ENCODE data around the gene KRT3.

KRT3 gene

DNA sequence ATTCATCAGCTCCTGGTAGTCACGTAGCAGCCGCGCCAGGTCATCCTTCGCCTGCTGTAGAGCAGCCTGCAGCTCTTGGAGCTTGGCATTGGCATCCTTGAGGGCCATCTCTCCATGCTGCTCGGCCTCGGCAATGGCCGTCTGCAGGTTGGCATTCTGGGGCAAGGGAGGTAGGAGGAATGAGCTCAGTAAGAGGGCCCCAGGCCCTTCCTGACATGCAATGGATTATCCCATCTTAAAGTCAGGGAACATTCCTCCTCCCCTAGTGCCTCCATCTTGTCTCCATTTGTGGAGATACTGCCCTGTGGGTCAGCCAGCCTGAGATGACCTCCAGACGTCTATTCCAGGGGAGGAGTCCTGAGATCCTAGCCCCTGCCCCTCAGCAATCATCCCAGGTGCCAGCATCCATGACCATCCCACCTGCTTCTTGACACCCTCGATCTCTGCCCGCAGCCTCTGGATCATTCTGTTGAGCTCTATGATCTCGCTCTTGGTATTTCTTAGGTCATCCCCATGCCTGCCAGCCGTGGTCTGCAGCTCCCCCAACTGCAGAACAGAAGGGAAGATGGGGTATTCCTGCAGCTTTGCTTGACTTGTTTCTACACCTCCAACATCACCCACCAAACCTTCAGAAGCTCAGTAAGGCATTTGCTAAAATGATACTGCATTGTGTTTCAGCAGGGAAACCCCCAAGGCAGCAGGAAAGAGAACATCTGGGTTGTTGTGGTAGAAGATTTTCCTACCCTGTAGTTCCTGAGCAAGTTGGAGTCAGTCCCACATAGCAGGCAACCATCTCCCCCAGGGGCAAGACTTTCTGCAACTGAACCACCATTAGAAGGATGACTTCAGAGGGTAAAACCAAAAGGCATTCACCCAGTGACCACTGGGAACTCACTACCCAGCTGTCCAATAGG lies 4.4 kb downstream of the KRT3 start:
- no peak overlapping the region for H3K4me3 ChIP-seq (ENCODE audit: control insufficient read depth, low read depth, low read length)
- TF ChIP-seq, protein P1, sequence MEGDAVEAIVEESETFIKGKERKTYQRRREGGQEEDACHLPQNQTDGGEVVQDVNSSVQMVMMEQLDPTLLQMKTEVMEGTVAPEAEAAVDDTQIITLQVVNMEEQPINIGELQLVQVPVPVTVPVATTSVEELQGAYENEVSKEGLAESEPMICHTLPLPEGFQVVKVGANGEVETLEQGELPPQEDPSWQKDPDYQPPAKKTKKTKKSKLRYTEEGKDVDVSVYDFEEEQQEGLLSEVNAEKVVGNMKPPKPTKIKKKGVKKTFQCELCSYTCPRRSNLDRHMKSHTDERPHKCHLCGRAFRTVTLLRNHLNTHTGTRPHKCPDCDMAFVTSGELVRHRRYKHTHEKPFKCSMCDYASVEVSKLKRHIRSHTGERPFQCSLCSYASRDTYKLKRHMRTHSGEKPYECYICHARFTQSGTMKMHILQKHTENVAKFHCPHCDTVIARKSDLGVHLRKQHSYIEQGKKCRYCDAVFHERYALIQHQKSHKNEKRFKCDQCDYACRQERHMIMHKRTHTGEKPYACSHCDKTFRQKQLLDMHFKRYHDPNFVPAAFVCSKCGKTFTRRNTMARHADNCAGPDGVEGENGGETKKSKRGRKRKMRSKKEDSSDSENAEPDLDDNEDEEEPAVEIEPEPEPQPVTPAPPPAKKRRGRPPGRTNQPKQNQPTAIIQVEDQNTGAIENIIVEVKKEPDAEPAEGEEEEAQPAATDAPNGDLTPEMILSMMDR (conservative IDR thresholded peaks at IDR 0.05; ENCODE audit: control insufficient read depth, insufficient read depth, low read depth, low read length), result no peak
- DNase-seq (ENCODE audit: low read depth), result no peak

DNA sequence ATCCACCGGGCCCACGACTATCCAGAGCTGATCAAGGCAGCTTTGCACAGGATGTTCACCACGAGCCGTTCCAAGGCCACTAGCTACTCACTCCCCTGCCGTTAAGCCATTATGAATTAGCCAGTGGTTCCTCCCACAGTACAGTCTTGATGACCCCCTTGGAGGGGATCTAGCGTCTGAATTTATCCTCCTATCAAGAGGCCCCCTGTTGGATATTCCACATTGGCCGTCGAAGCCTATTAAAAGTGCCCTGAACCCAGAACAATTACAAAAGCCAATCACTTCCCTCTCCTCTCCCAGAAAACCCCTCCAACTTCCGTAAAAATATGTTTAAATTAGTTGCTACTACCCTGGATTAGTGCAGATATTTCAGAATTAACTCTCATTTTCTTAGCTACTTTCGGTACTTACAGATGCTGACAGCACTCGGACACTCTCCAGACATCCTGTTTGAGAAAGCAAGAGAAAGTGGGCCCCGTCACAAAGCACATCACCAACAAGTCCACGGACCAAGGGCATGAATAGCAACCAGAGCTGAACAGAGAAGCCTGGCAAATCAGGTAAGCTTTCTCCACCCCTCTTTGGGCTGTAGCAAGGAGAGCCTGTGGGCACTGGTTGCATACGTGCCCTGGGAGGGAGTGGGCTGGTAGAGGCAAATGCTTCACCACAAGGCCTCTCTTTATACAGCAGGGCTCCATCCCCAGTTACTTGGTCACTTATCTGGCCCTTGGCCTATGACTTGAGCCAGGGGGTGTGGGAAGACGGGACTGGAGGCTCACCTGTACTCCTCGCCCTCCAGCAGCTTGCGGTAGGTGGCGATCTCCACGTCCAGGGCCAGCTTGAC lies 5.3 kb downstream of the KRT3 start:
- DNase-seq (ENCODE audit: low read depth), result no peak
- TF ChIP-seq, protein P1 (conservative IDR thresholded peaks at IDR 0.05; ENCODE audit: control insufficient read depth, insufficient read depth, low read depth, low read length), result no peak
- H3K4me3 ChIP-seq (ENCODE audit: control insufficient read depth, low read depth, low read length), result no peak overlapping the region

DNA sequence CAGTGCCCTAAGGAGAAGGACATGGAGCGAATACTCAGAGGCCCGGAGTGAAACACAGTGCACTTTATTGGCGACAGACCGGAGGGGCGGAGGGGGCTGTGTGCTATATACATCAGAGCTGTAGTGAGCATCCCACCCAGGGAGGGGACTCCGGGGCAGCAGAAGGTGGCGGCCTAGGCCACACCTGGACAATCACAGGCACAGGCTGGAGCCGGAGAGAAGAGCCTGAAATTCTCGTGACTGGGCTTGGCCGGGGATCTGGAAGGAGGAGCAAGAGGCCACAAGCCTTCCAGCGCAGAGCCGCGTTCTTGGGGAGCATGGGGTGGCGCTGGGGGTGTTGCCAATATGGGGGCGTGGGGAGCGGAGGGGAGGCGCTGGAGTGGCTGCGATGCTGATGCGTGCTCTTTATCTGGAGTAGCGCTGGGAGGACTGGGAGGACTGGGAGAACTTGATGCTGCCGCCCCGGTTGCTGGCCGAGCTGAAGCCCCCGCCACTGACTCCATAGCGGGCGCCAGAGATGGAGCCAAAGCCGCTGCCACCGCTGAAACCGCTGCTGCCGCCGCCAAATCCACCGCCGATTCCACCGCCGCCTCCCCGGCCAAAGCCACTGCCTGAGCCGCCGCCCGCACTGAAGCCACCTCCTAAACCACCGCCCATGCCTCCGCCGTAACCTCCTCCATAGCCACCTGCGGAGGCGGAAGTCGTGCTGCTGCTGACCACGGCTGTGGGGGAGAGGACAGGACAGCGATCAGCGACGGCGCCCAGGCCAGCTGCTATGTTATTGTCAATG lies 6.1 kb downstream of the KRT3 start:
- no peak for DNase-seq (ENCODE audit: low read depth)
- H3K4me3 ChIP-seq (ENCODE audit: control insufficient read depth, low read depth, low read length), result no peak overlapping the region
- TF ChIP-seq, protein P1 (conservative IDR thresholded peaks at IDR 0.05; ENCODE audit: control insufficient read depth, insufficient read depth, low read depth, low read length), result no peak

DNA sequence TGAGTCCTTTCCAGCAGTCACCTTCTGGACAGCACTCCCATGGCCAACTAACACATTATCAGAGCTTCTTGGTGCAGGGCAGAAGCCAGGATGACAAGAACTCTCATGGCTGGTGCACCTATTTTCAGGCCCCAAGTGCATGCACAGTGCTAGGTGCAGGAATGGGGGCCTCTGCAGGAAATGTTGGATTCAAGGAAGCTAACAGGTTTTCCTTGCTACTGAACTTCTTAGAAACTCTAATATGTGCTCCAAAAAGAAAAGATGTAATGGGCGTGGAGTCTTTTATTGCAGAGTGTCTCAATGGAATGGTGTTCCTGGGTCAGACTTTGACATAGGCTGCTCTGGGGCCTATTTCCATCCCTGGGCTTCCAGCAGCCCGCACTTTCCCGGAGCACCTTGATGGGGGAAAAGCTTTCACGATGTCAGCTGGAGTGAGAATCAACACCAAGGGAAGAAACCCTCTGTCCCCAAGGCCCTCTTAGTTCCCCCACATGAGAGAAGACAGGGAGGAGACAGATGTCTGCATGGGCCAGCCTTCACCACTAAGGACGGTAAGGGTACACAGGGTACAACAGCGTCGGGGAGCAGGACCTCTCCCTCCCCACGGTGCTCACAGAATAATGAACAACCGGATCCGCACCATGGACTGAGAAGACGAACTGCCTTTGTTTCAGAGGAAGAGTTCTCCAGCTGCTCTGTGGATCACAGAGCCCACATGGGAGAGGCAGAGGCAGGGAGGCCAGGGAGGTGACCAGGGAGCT lies 6.9 kb downstream of the KRT3 start:
- no peak overlapping the region for H3K4me3 ChIP-seq (ENCODE audit: control insufficient read depth, low read depth, low read length)
- no peak for DNase-seq (ENCODE audit: low read depth)
- TF ChIP-seq, protein P1 (conservative IDR thresholded peaks at IDR 0.05; ENCODE audit: control insufficient read depth, insufficient read depth, low read depth, low read length), result no peak

DNA sequence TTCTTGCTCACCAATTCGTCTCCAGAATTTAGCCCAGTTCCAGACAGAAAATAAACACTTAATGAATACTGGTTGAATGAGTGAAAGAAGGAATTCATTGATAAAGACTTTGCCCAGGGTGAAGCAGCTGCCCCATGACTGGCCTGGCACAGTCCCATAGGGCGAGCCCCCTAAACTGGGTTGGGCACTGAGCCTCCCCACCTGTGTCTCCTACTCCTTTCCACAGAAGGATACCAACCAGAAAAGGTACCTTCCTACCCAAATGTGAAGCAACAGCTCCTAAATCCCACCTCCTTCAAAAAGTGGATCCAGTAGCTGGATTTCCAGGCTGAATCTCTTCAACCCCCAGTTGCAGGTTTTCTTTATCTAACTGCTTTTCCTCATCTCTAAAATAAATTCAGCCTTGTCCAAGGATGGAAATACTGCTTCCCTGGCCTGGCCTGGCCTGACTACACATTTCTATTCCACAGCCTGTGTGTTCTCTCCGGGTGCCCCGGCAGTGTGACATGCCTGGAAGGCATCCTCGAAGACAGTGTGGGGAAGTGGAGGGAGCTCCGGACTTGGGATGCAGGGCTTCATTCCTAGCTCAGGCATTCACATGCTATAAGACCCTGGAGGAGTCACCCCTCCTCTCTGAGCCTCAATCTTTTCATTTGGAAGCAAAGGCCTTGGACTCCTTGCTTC lies 7.6 kb downstream of the KRT3 start:
- DNase-seq (ENCODE audit: low read depth), result no peak
- TF ChIP-seq, protein P1 (conservative IDR thresholded peaks at IDR 0.05; ENCODE audit: control insufficient read depth, insufficient read depth, low read depth, low read length), result no peak
- H3K4me3 ChIP-seq (ENCODE audit: control insufficient read depth, low read depth, low read length), result no peak overlapping the region
